Fibroblast of skin of left quadriceps (primary cell): ENCODE data around the gene KYAT1.
A peak's percentile ranks its signal among the peaks of the same experiment; 100 is the strongest.

Source experiments
- DNase-seq, 2 experiments: peaks; one replicate each; pipeline ENCODE4 v3.0.0-alpha.2; 2013; ENCODE audit warnings: low read depth in 2 of 2

KYAT1 gene

GRCh38 chr9:128908372-128908771 is 26.6 kb upstream of the KYAT1 start:
- DNase-seq = no peak

- DNase-seq = no peak
Measured at GRCh38 chr9:128906741-128907140, 25.0 kb upstream of the KYAT1 start.

- no peak for DNase-seq
Measured at GRCh38 chr9:128905964-128906363, 24.2 kb upstream of the KYAT1 start.

- DNase-seq = no peak
Measured at GRCh38 chr9:128903871-128904620, 22.3 kb upstream of the KYAT1 start.

GRCh38 chr9:128903079-128903461 is 21.3 kb upstream of the KYAT1 start:
- no peak for DNase-seq

- DNase-seq = no peak
Measured at GRCh38 chr9:128902351-128903078, 20.8 kb upstream of the KYAT1 start.

GRCh38 chr9:128901822-128902221 is 20.1 kb upstream of the KYAT1 start:
- no peak for DNase-seq

- no peak for DNase-seq
Measured at GRCh38 chr9:128901379-128901778, 19.6 kb upstream of the KYAT1 start.

GRCh38 chr9:128899566-128900322 is 18.0 kb upstream of the KYAT1 start:
- DNase-seq = no peak

- DNase-seq = no peak
Measured at GRCh38 chr9:128898845-128899565, 17.3 kb upstream of the KYAT1 start.

- DNase-seq = no peak
Measured at GRCh38 chr9:128898382-128898781, 16.6 kb upstream of the KYAT1 start.

- no peak for DNase-seq
Measured at GRCh38 chr9:128895556-128895955, 13.8 kb upstream of the KYAT1 start.

GRCh38 chr9:128894764-128895163 is 13.0 kb upstream of the KYAT1 start:
- no peak for DNase-seq

- DNase-seq = no peak
Measured at GRCh38 chr9:128893354-128893753, 11.6 kb upstream of the KYAT1 start.

GRCh38 chr9:128892221-128892921 is 10.6 kb upstream of the KYAT1 start:
- peak in 1 of 2 experiments; percentile 28 for DNase-seq

- DNase-seq = no peak
Measured at GRCh38 chr9:128891321-128892220, 9.8 kb upstream of the KYAT1 start.

- DNase-seq = no peak
Measured at GRCh38 chr9:128887914-128888350, 6.2 kb upstream of the KYAT1 start.

GRCh38 chr9:128887049-128887448 is 5.3 kb upstream of the KYAT1 start:
- DNase-seq = no peak

- no peak for DNase-seq
Measured at GRCh38 chr9:128886211-128886891, 4.6 kb upstream of the KYAT1 start.

GRCh38 chr9:128885798-128886197 is 4.0 kb upstream of the KYAT1 start:
- no peak for DNase-seq
